ENCODE data around the gene PEX7.
"Not testable (repeated sequence)": the region's sequence is repeated elsewhere in the genome, so short reads cannot be mapped to it uniquely, and the experiment has no call there.

PEX7 gene

DNA sequence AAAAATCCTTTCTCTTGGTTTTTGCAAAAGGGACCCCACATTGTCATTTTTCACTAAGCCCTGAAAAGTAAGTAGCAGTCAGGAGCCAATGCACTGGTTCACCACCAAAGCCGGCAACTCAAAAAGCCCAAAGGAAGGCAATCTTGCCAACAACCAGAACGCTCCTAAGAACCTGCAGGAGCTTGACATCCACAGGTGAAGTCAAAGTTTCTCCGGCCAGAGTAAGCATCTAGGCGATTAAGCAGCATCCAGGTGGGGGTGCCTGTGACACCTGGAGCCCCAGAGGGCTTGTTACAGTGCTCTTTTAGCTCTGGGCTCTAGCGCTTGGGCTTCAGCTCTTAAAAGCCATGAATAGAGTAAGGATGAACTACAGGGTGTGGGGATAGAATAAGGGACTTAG lies 135.8 kb downstream of the PEX7 start:
- DNase-seq, result no peak

DNA sequence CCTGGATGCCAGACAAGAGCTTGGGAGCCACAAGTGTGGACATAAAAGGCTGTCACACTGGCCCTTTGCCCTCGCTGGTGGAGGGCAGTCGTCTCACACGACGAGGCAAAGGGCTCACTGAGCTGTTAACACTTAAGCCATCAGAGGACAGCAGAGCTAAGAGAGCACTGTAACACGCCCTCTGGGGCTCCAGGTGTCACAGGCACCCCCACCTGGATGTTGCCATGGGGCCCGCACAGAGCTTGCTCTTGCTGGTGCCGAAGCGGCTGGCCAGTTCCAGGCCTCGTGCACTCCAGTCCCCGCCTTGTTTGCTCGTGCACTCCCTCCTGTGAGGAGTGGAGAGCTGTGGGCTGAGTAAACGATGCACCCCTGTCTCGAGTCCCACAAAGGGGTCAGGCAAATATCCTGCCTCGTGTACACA lies 137.1 kb downstream of the PEX7 start:
- DNase-seq, result no peak

DNA sequence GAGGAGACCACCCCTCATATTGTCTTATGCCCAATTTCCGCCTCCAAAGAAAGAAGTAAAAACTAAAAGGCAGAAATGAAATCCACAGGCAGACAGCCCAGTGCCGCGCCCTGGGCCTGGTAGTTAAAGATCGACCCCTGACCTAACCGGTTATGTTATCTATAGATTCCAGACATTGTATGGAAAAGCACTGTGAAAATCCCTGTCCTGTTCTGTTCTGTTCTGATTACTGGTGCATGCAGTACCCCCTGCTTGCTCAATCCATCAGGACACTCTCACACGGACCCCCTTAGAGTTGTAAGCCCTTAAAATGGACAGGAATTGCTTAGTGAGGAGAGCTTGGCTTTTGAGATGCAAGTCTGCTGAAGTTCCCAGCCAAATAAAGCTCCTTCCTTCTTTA lies 137.5 kb downstream of the PEX7 start:
- not testable (repeated sequence) for DNase-seq

DNA sequence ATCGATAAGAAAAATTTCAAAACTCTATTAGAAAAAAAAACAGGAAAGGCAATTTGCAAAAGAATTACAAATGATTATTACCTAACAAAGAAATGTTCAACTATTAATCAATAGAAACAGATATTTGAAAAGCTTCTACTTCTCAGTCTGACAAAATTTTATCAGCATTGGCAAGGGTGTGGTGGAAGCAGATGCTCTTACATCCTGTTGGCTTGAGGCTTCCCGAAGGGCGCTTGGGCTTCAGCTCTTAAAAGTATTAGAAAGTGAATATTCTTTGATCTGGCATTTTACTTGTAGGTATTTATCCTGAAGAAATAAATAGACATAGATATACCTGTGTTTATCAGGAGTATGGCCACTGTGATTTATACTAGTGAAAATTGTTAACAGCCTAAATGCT lies 138.4 kb downstream of the PEX7 start:
- no peak for DNase-seq

DNA sequence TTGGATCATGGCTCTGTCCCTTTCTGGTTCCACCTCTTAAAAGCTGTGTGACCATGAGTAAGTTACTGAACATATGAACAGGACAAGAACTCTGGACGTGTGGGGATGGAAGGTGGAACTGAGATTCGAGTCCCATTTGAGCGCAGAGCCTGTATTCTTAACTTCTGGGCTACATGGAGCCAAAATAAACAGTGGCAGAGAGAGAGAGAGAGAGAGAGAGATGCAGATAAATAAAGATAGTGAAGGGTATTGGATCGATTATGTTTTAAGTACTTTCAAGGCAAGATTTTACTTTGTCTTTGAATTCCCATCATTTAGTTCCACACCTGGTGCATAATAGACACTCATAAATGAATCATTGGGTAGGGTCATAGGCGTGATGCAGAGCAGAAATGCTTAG lies 139.5 kb downstream of the PEX7 start:
- DNase-seq, result no peak

DNA sequence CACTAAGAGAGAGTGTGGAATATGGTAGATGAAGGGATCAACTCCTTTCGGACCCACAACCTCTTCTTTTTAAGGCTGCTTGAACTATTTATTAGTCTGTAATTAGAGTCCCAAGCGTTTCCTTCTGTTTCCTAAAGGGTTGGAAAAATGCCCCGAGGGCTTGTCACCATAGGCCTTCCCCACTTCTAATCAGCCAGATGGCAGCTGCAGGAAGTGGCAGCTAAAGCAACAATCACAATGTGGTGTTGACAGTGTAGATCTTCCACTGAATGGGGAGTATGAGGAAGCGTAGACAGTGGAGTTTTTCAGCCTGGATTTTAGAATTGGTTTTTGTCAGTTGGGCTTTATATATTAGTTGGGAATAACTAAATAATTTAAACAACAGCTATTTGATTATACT lies 140.3 kb downstream of the PEX7 start:
- DNase-seq, result no peak

DNA sequence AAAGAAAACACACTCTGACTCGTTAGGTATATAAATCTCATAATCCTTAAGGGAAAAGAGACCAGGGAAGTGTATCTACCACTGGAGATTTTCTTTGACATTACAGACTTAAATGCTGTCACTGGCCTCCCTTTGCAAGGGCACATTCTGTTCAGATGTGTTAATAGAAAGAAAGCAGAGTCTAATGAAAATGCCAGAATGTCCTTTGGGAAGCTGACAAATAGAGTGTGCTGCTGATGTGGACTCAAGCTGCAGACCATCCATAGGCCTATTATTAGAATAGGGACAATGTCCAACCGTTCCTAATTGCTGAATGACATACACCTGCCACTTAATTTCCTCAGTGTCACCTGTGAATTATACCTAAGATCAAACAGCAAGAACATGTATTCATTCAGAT lies 140.9 kb downstream of the PEX7 start:
- no peak for DNase-seq

Measured in activated T-cell treated with anti-CD3 and anti-CD28 coated beads, Interleukin-2, amount 50 U/mL, for 1 hour (primary cell).